ENCODE measurements around the gene ADGRL2. TPM values are rescaled to one million over a fixed set of nuclear protein-coding genes. Genes with fewer than 3 reads are reported as not detected.

ADGRL2 gene
- total RNA-seq, 1 donor from 2014 or later, result 70.8 TPM

DNA sequence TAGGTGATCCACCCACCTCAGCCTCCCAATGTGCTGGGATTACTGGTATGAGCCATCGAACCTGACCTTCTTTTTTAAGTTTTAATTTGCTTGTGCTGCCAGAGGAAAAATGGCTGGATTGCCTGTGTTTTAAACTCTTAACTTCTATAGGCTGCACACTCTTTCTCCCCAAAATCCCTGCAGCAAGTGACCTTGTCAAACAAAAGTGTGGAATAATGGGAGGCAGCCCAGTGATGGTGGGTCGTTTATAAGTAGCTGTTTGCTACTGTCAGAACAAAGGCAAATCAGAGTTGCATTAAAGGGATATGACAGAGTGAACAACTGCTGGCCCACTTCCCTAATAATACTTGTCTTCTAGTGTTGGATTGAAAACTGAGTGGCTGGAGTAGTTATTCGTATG, 74.2 kb downstream of the ADGRL2 start:
- peaks cover 11% of the 10 kb centered on the region for H3K9me3 Mint-ChIP-seq (ENCODE audit: low read depth)
- H3K36me3 Mint-ChIP-seq (ENCODE audit: insufficient read depth), result peaks cover 10% of the 10 kb centered on the region
- no peak overlapping the region for H3K4me3 Mint-ChIP-seq (ENCODE audit: low read depth)
- TF ChIP-seq, protein P1, sequence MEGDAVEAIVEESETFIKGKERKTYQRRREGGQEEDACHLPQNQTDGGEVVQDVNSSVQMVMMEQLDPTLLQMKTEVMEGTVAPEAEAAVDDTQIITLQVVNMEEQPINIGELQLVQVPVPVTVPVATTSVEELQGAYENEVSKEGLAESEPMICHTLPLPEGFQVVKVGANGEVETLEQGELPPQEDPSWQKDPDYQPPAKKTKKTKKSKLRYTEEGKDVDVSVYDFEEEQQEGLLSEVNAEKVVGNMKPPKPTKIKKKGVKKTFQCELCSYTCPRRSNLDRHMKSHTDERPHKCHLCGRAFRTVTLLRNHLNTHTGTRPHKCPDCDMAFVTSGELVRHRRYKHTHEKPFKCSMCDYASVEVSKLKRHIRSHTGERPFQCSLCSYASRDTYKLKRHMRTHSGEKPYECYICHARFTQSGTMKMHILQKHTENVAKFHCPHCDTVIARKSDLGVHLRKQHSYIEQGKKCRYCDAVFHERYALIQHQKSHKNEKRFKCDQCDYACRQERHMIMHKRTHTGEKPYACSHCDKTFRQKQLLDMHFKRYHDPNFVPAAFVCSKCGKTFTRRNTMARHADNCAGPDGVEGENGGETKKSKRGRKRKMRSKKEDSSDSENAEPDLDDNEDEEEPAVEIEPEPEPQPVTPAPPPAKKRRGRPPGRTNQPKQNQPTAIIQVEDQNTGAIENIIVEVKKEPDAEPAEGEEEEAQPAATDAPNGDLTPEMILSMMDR (IDR thresholded peaks at IDR 0.05; ENCODE audit: unreplicated experiment), result no peak
- DNase-seq (ENCODE audit: low spot score, unreplicated experiment), result no peak
- H3K4me1 Mint-ChIP-seq (ENCODE audit: low read depth), result peaks cover 37% of the 10 kb centered on the region
- H3K27me3 Mint-ChIP-seq, result no peaks in the 10 kb centered on the region
- no peak overlapping the region for H3K27ac Mint-ChIP-seq

- Mint-ChIP-seq H3K4me1 (ENCODE audit: low read depth) (peaks cover 45% of the 10 kb centered on the region), H3K4me3 (ENCODE audit: low read depth) (no peak overlapping the region), H3K36me3 (ENCODE audit: insufficient read depth) (peaks cover 1% of the 10 kb centered on the region), H3K27ac (peak overlapping the region; percentile 54), H3K27me3 (no peaks in the 10 kb centered on the region), H3K9me3 (ENCODE audit: low read depth) (peaks cover 2% of the 10 kb centered on the region)
- DNase-seq (ENCODE audit: low spot score, unreplicated experiment), result no peak
- TF ChIP-seq, protein P1 (IDR thresholded peaks at IDR 0.05; ENCODE audit: unreplicated experiment), result no peak
These were observed 76.4 kb downstream of the ADGRL2 start for GRCh38 chr1:81876901-81877733.

- H3K9me3 Mint-ChIP-seq (ENCODE audit: low read depth), result no peaks in the 10 kb centered on the region
- H3K27me3 Mint-ChIP-seq, result no peaks in the 10 kb centered on the region
- no peak overlapping the region for H3K27ac Mint-ChIP-seq
- H3K4me1 Mint-ChIP-seq (ENCODE audit: low read depth), result peaks cover 50% of the 10 kb centered on the region
- peaks cover 2% of the 10 kb centered on the region for H3K36me3 Mint-ChIP-seq (ENCODE audit: insufficient read depth)
- no peak overlapping the region for H3K4me3 Mint-ChIP-seq (ENCODE audit: low read depth)
- TF ChIP-seq, protein P1 (IDR thresholded peaks at IDR 0.05; ENCODE audit: unreplicated experiment), result no peak
- no peak for DNase-seq (ENCODE audit: low spot score, unreplicated experiment)
These were observed 77.2 kb downstream of the ADGRL2 start for GRCh38 chr1:81877940-81878339.

DNA sequence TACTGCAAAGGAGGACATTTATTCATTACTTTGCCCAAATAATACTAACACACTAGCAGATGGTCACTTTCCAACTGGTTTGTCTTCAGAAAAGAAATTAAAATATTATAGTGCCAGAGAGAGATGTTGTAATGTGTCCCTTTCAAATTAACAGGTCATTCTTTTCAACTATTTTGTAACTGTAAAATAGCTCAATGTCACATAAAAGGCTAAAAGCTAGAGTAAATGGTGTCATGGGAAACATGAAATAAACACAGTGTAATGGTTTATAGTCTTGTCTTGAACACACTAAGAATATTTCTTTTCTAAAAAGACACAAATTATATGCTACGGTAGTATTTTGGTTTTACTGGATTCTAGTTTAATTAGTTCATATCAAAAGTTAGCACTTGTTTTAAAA, 77.8 kb downstream of the ADGRL2 start:
- Mint-ChIP-seq H3K27me3 (no peaks in the 10 kb centered on the region), H3K4me3 (ENCODE audit: low read depth) (no peak overlapping the region), H3K27ac (no peak overlapping the region), H3K36me3 (ENCODE audit: insufficient read depth) (peaks cover 2% of the 10 kb centered on the region), H3K4me1 (ENCODE audit: low read depth) (peaks cover 51% of the 10 kb centered on the region), H3K9me3 (ENCODE audit: low read depth) (no peaks in the 10 kb centered on the region)
- TF ChIP-seq, protein P1 (IDR thresholded peaks at IDR 0.05; ENCODE audit: unreplicated experiment), result no peak
- DNase-seq (ENCODE audit: low spot score, unreplicated experiment), result no peak

GRCh38 chr1:81880781-81881180, 80.0 kb downstream of the ADGRL2 start:
- peaks cover 41% of the 10 kb centered on the region for H3K4me1 Mint-ChIP-seq (ENCODE audit: low read depth)
- H3K27me3 Mint-ChIP-seq, result no peaks in the 10 kb centered on the region
- H3K27ac Mint-ChIP-seq, result no peak overlapping the region
- TF ChIP-seq, protein P1 (IDR thresholded peaks at IDR 0.05; ENCODE audit: unreplicated experiment), result no peak
- no peaks in the 10 kb centered on the region for H3K9me3 Mint-ChIP-seq (ENCODE audit: low read depth)
- no peak for DNase-seq (ENCODE audit: low spot score, unreplicated experiment)
- peaks cover 2% of the 10 kb centered on the region for H3K36me3 Mint-ChIP-seq (ENCODE audit: insufficient read depth)
- H3K4me3 Mint-ChIP-seq (ENCODE audit: low read depth), result no peak overlapping the region
